K562 (cell line): ENCODE measurements around the gene AGR3. TPM values are rescaled to one million over a fixed set of nuclear protein-coding genes. Genes with fewer than 3 reads are reported as not detected.

Source experiments
- ATAC-seq: fragments of 200-7000 bp; cut with Tn5 transposase; 3 replicates; pipeline ENCODE4 v1.9.1; 2020; ENCODE audit warnings: moderate library complexity
- BruUV-seq: library from RNA; stranded (reverse); fragments of 400-500 nt; replicated peaks from 2 replicates; lab custom pipeline; 2021; lab: Mats Ljungman, UMichigan
- CTCF ChIA-PET: fragments of 300-600 bp; formaldehyde crosslinking; extraction: SDS; loops from one replicate; lab custom pipeline; 2021; ENCODE audit warnings: low intra/inter-chr PET ratio; lab: Yijun Ruan, JAX
- POLR2A ChIA-PET: fragments of 300-600, 350-650 bp; sonication (Branson Sonifier 250); formaldehyde crosslinking; extraction: SDS; loops from one replicate; lab custom pipeline; 2021; ENCODE audit warnings: antibody characterized with exemption, inconsistent platforms; lab: Yijun Ruan, JAX
- DNase-seq, 4 experiments: peaks; one replicate each; pipeline versions ENCODE4 v3.0.0 to v3.0.0-alpha.2; 2011 to 2018; ENCODE audit warnings: low spot score in 3 of 4, mixed read lengths in 3 of 4; ENCODE audit errors: extremely low read depth in 1 of 4
- FAIRE-seq: peaks from 2 replicates; lab custom pipeline; 2011; peaks lifted over from hg19 to GRCh38; lab: Jason Lieb, UNC
- H2AFZ ChIP-seq: 2 replicates; pipeline ENCODE4 v1.6.0; 2011; ENCODE audit warnings: low read depth, low read length, control low read depth, inconsistent platforms
- H3K27ac ChIP-seq: fragments of 200-600 bp; 3 replicates; pipeline ENCODE4 v1.8.0; 2011; ENCODE audit warnings: low read depth, mild to moderate bottlenecking, control low read depth, inconsistent platforms, low read length, moderate library complexity, mixed read lengths; ENCODE audit errors: extremely low read depth
- H3K27me3 ChIP-seq, 2 experiments: fragments of 300-600 bp in 1 of 2; 2 replicates in 1 of 2; 3 replicates in 1 of 2; pipeline versions ENCODE4 v1.6.0 to v1.8.0; 2011; ENCODE audit warnings: inconsistent platforms in 2 of 2, low read length in 2 of 2, mild to moderate bottlenecking in 1 of 2, mixed read lengths in 1 of 2, moderate library complexity in 1 of 2; ENCODE audit not compliant: control insufficient read depth in 2 of 2, insufficient read depth in 2 of 2
- H3K36me3 ChIP-seq: fragments of 300-600 bp; 3 replicates; pipeline ENCODE4 v1.8.0; 2011; ENCODE audit warnings: mild to moderate bottlenecking, low read length, inconsistent platforms; ENCODE audit not compliant: control insufficient read depth, insufficient read depth
- H3K4me1 ChIP-seq, 2 experiments: fragments of 200-600 bp in 1 of 2; replicated peaks in 1 of 2; 2 replicates in 1 of 2; 3 replicates in 1 of 2; pipeline versions ENCODE4 v1.5.1 to v1.8.0; 2011; ENCODE audit warnings: inconsistent platforms in 2 of 2, low read length in 2 of 2, mild to moderate bottlenecking in 1 of 2, mixed read lengths in 1 of 2, moderate library complexity in 1 of 2; ENCODE audit not compliant: control insufficient read depth in 2 of 2, insufficient read depth in 2 of 2
- H3K4me2 ChIP-seq: 2 replicates; pipeline ENCODE4 v1.6.1; 2011; ENCODE audit warnings: low read length, control low read depth, inconsistent platforms, mixed read lengths; ENCODE audit not compliant: insufficient read depth
- H3K4me3 ChIP-seq: fragments of 200-600 bp; sonication (generic), shearing (Covaris generic); 2 replicates; pipeline ENCODE4 v1.5.1; 2016; ENCODE audit warnings: control low read depth, inconsistent platforms
- H3K79me2 ChIP-seq: fragments of 200-600 bp; 3 replicates; pipeline ENCODE4 v1.8.0; 2011; ENCODE audit warnings: low read length, inconsistent platforms; ENCODE audit not compliant: control insufficient read depth, insufficient read depth
- H3K9ac ChIP-seq, 2 experiments: 2 replicates each; pipeline versions ENCODE4 v1.6.0 to v1.6.1; 2011; ENCODE audit warnings: low read depth in 2 of 2, low read length in 2 of 2, control low read depth in 1 of 2, inconsistent platforms in 1 of 2, mild to moderate bottlenecking in 1 of 2, mixed read lengths in 1 of 2; ENCODE audit not compliant: insufficient read depth in 1 of 2
- H3K9me1 ChIP-seq: one replicate; pipeline ENCODE4 v1.6.0; 2011; ENCODE audit warnings: inconsistent platforms, mild to moderate bottlenecking, low read length, moderate library complexity; ENCODE audit not compliant: control insufficient read depth, insufficient read depth
- H3K9me3 ChIP-seq: replicated peaks from 2 replicates; pipeline ENCODE4 v1.5.1; 2011; ENCODE audit warnings: low read depth, low read length, inconsistent platforms; ENCODE audit not compliant: control insufficient read depth, insufficient read depth
- H4K20me1 ChIP-seq: replicated peaks from 2 replicates; pipeline ENCODE4 v1.6.1; 2011; ENCODE audit warnings: low read length, inconsistent platforms, mixed read lengths; ENCODE audit not compliant: control insufficient read depth, insufficient read depth
- RAD21 ChIP-seq, 2 experiments: fragments of 250-450 bp in 1 of 2; fragments of 450-650 bp in 1 of 2; sonication (Bioruptor Pico) in 1 of 2; formaldehyde crosslinking in 1 of 2; IDR thresholded peaks in 1 of 2; conservative IDR thresholded peaks in 1 of 2; 2 replicates each; pipeline versions ENCODE4 v1.4.0 to v1.8.0; 2020 to 2022; ENCODE audit warnings: mild to moderate bottlenecking in 2 of 2, moderate library complexity in 1 of 2
- REST ChIP-seq, 2 experiments: fragments of 450-650 bp; formaldehyde crosslinking in 1 of 2; IDR thresholded peaks; 2 replicates each; pipeline versions ENCODE4 v1.4.0 to v1.6.1; 2014 to 2020; ENCODE audit warnings: mild to moderate bottlenecking in 2 of 2, borderline replicate concordance in 1 of 2, low read depth in 1 of 2
- TEAD1 ChIP-seq, 2 experiments: fragments of 450-650 bp in 1 of 2; sonication (generic) in 1 of 2; formaldehyde crosslinking; IDR thresholded peaks; 2 replicates each; pipeline versions ENCODE4 v1.4.0 to v1.8.0; 2020 to 2022; ENCODE audit warnings: mild to moderate bottlenecking in 2 of 2, missing genetic modification reagents in 1 of 2
- THRA ChIP-seq: fragments of 450-650 bp; IDR thresholded peaks from 2 replicates; pipeline ENCODE4 v1.6.1; 2017; ENCODE audit warnings: mild to moderate bottlenecking, moderate library complexity
- ZNF79 ChIP-seq: fragments of 250-450 bp; sonication (Bioruptor Pico); IDR thresholded peaks from 2 replicates; pipeline ENCODE4 v1.4.0; 2020; ENCODE audit warnings: low read depth, mild to moderate bottlenecking, moderate library complexity
- WGBS: fragments of 100-300 bp; shearing (Covaris generic); methylation state at CpG from one replicate; pipeline ENCODE4 v1.1.6; 2016; ENCODE audit warnings: low coverage, mixed read lengths; ENCODE audit not compliant: insufficient coverage; ENCODE audit errors: missing lambda C conversion rate; 5-methylcytosine and 5-hydroxymethylcytosine counted together
- in situ Hi-C: fragments of 300-500 bp; cut with MboI; formaldehyde crosslinking; loops from 4 replicates; pipeline ENCODE4 v1.15.0; 2018; ENCODE audit warnings: inconsistent platforms, mixed read lengths
- intact Hi-C: fragments of 100-400 bp; cut with micrococcal nuclease; formaldehyde crosslinking; loops from 2 replicates; pipeline ENCODE4 v1.14.2; 2022
- polyA plus RNA-seq, 8 experiments: library from polyadenylated mRNA; depleted of rRNA in 4 of 8; stranded (reverse) in 5 of 8; unstranded in 3 of 8; fragments of >200 nt; fragmentation: Nextera tagmentation in 2 of 8; fragmentation: Illumina TruSeq in 1 of 8; extraction: Ambion mirVana in 2 of 8; extraction: Trizol in 1 of 8; gene quantifications; 2 replicates each; pipeline versions ENCODE4 v1.2.1 to v1.2.3, GENCODE V29; 2011 to 2014; ENCODE audit warnings: inconsistent platforms in 1 of 8, missing spikeins in 1 of 8
- total RNA-seq, 7 experiments: library from RNA; depleted of rRNA in 6 of 7; stranded (reverse); fragments of >200 nt in 6 of 7; fragmentation: Illumina TruSeq in 2 of 7; extraction: Trizol in 2 of 7; gene quantifications; 2 replicates each; pipeline versions ENCODE4 v1.2.1 to v1.2.3, GENCODE V29; 2011 to 2021; ENCODE audit warnings: low replicate concordance in 1 of 7
- TF ChIP-seq, protein P1 (sequence below): fragments of 450-650 bp; formaldehyde crosslinking; IDR thresholded peaks from 2 replicates; pipeline ENCODE4 v1.4.0; 2020; ENCODE audit warnings: mild to moderate bottlenecking, moderate library complexity

The AGR3 gene
- total and polyA plus RNA-seq, 9 of the 15 experiments (the other 6 are each of a cell fraction or from before 2014, with no cell fraction given): not detected

- TF ChIP-seq ZNF79 (CRISPR knock-in tag) (no peak), THRA (no peak)
These were observed 37.7 kb upstream of the AGR3 start (continued) for GRCh38 chr7:16919440-16919839.

DNA sequence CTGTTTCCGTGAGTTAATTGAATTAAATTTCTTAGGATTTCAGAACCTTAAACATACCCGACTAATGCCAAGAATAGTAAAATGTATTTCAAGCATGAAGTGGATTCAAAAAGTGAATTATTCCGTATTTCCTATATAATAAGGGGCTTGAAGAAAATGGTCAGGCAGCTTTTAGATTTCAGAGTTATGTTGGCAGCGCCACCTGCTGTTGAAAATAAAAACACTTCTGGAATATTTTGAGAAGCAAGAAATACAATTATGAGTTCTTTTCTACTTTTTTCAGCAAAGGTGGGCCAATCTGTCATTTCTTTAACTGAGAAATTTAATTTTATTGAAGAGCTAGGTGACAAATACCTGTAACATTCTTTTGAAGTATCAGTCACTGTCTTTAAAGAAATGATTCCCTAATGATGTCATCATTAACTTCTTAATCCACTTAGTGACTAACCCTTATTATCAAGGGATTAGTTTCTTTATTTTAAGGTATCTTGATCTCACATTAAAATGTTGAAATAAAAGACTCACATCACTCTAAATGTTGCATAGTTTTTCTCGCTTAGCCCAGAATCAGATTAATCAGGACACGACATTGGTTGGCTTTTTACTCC is 36.6 kb upstream of the AGR3 start:
- FAIRE-seq (peak; percentile 32), DNase-seq (peak; percentile 23 to 59 (median 30))
- intact Hi-C loops: loop anchor here (1.0 to 10.0 kb wide), 7 partner anchors 117 to 841 kb away; no protein-coding TSS in a partner anchor
- TF ChIP-seq RAD21 (CRISPR knock-in tag; conservative IDR thresholded peaks at IDR 0.05 in 1 of 2, IDR thresholded peaks at IDR 0.05 in 1 of 2) (peak; percentile 82 to 88), REST (IDR thresholded peaks at IDR 0.05; ENCODE audit: borderline replicate concordance) (peak; percentile 71; the same call in 1 of the 2 replicates), REST (CRISPR knock-in tag; IDR thresholded peaks at IDR 0.05; ENCODE audit: low read depth) (no peak), TEAD1 (CRISPR knock-in tag; IDR thresholded peaks at IDR 0.05) (no peak)
- TF ChIP-seq, protein P1, sequence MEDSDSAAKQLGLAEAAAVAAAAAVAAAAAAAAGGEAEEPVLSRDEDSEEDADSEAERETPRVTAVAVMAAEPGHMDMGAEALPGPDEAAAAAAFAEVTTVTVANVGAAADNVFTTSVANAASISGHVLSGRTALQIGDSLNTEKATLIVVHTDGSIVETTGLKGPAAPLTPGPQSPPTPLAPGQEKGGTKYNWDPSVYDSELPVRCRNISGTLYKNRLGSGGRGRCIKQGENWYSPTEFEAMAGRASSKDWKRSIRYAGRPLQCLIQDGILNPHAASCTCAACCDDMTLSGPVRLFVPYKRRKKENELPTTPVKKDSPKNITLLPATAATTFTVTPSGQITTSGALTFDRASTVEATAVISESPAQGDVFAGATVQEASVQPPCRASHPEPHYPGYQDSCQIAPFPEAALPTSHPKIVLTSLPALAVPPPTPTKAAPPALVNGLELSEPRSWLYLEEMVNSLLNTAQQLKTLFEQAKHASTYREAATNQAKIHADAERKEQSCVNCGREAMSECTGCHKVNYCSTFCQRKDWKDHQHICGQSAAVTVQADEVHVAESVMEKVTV (CRISPR knock-in tag): peak; percentile 63

More for the DNA sequence above, 36.6 kb upstream of the AGR3 start:
- no peaks in the 10 kb centered on the region for H3K9me3 ChIP-seq
- in situ Hi-C loops: loop anchor here (5.0 to 10.0 kb wide), 2 partner anchors 221 to 834 kb away; no protein-coding TSS in a partner anchor
- POLR2A ChIA-PET: interaction anchor here (0.6 kb wide), 1 partner anchor 256 kb away, joined by 3 read pairs; no protein-coding TSS in a partner anchor
- H3K9me1 ChIP-seq: no peaks in the 10 kb centered on the region
- H3K4me3 ChIP-seq: no peak overlapping the region
- no peaks in the 10 kb centered on the region for H3K79me2 ChIP-seq
- H3K4me2 ChIP-seq: no peak overlapping the region
- H4K20me1 ChIP-seq: no peaks in the 10 kb centered on the region
- no peaks in the 10 kb centered on the region for H3K4me1 ChIP-seq
- H2AFZ ChIP-seq: no peak overlapping the region
- no peak overlapping the region for H3K9ac ChIP-seq
- BruUV-seq: no TSS peak
- no peaks in the 10 kb centered on the region for H3K27me3 ChIP-seq
- H3K36me3 ChIP-seq: no peaks in the 10 kb centered on the region
- WGBS: 15% methylated on average over 6 of the region's 6 CpGs
- ATAC-seq: 0 out of 3 replicates have a peak, but pooled peaks have one; percentile 29
- no peak overlapping the region for H3K27ac ChIP-seq
- CTCF ChIA-PET: interaction anchor here (0.8 to 3.3 kb wide), 6 partner anchors 15 to 224 kb away, joined by 3 to 32 read pairs (median 4); no protein-coding TSS in a partner anchor
